Sigmoid colon (tissue), 4 donors: ENCODE measurements around the gene USP1.

Experiments used
- CTCF ChIP-seq, 4 experiments: fragments of 450-650 bp in 3 of 4; fragments of 200-600 bp in 1 of 4; IDR thresholded peaks; one replicate each; pipeline ENCODE4 v1.5.1; 2016 to 2019; ENCODE audit warnings: antibody characterized with exemption in 4 of 4, mild to moderate bottlenecking in 3 of 4, moderate library complexity in 2 of 4
- POLR2A ChIP-seq, 2 donors: fragments of 450-650 bp; IDR thresholded peaks; one replicate each; pipeline ENCODE4 v1.6.1; 2016; ENCODE audit warnings: antibody characterized with exemption in 2 of 2, mild to moderate bottlenecking in 2 of 2, moderate library complexity in 2 of 2
- POLR2AphosphoS5 ChIP-seq, 4 donors: sonication (generic); formaldehyde crosslinking; IDR thresholded peaks; one replicate each; pipeline ENCODE4 v1.6.1; 2017; ENCODE audit warnings: antibody characterized with exemption in 4 of 4

GRCh38 chr1:62394646-62395045 is 42.2 kb upstream of the USP1 start:
- TF ChIP-seq CTCF (IDR thresholded peaks at IDR 0.05) (no peak), POLR2A (IDR thresholded peaks at IDR 0.05) (no peak), POLR2AphosphoS5 (IDR thresholded peaks at IDR 0.05) (no peak)
